Esophagus squamous epithelium (tissue), 4 donors: ENCODE results near the gene GPRIN2.
"Not testable (repeated sequence)": the region's sequence is repeated elsewhere in the genome, so short reads cannot be mapped to it uniquely, and the experiment has no call there.

Source experiments
- POLR2A ChIP-seq, 4 donors: fragments of 450-650 bp; IDR thresholded peaks; one replicate each; pipeline ENCODE4 v1.6.1; 2017; ENCODE audit warnings: antibody characterized with exemption in 4 of 4, mild to moderate bottlenecking in 4 of 4, moderate library complexity in 3 of 4
- TF ChIP-seq, protein P1 (sequence below), 6 experiments: fragments of 450-650 bp in 4 of 6; fragments of 200-600 bp in 2 of 6; sonication (generic) in 2 of 6; IDR thresholded peaks; one replicate each; pipeline ENCODE4 v1.5.1; 2016 to 2019; ENCODE audit warnings: antibody characterized with exemption in 6 of 6, mild to moderate bottlenecking in 4 of 6, moderate library complexity in 4 of 6

DNA sequence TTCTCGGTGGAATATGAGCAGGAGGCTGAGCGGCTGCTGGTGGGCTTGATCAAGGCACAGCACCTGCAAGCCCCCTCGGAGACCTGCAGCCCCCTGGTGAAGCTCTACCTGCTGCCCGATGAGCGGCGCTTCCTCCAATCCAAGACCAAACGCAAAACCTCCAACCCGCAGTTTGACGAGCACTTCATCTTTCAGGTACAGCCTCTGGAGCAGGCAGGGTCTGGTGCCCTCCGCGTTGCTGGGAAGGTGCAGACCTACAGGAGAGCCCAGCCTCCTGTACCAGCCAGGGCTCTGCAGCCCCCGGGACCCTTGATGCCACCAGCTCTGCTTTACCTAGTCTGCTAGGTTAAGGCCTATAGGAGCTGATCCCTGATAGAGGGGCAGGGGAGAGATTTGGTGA is 25.5 kb upstream of the GPRIN2 start:
- TF ChIP-seq, protein P1, sequence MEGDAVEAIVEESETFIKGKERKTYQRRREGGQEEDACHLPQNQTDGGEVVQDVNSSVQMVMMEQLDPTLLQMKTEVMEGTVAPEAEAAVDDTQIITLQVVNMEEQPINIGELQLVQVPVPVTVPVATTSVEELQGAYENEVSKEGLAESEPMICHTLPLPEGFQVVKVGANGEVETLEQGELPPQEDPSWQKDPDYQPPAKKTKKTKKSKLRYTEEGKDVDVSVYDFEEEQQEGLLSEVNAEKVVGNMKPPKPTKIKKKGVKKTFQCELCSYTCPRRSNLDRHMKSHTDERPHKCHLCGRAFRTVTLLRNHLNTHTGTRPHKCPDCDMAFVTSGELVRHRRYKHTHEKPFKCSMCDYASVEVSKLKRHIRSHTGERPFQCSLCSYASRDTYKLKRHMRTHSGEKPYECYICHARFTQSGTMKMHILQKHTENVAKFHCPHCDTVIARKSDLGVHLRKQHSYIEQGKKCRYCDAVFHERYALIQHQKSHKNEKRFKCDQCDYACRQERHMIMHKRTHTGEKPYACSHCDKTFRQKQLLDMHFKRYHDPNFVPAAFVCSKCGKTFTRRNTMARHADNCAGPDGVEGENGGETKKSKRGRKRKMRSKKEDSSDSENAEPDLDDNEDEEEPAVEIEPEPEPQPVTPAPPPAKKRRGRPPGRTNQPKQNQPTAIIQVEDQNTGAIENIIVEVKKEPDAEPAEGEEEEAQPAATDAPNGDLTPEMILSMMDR (IDR thresholded peaks at IDR 0.05), result not testable (repeated sequence)
- not testable (repeated sequence) for TF ChIP-seq POLR2A (IDR thresholded peaks at IDR 0.05)
